ENCODE results near the gene FOCAD. TPM values are rescaled to one million over a fixed set of nuclear protein-coding genes. Genes with fewer than 3 reads are reported as not detected.

The FOCAD gene
- total and polyA plus RNA-seq, 4 donors, result 6.8 to 62.1 (median 27.9) TPM

DNA sequence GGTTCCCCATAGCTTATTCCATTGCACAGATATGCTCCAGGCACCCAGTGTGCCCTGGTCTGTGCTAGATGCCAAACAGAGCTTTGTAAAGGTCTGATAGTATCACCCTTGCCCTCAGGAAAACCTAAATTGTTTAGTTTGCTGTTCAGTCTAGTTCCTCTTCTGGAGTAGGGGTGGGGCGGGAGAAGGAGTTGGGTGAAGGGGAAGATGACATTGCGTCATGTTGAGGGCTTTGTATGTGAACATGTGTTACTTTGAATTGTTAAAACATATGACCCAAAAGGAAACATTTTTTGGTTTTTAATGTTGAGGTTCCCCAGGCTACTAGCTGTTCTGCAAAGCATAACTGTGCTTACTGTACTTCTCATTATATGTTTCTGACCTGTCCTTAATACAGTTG, 306.8 kb downstream of the FOCAD start:
- peak; percentile 25 for ATAC-seq (ENCODE audit: insufficient read depth, low FRiP score)
- Histone ChIP-seq H3K4me1 (ENCODE audit: control insufficient read depth in 5 of 5, insufficient read depth in 5 of 5, low read length in 5 of 5) (peaks cover 0 to 12% (median 0%) of the 10 kb centered on the region in 5 donors), H3K27me3 (ENCODE audit: control insufficient read depth in 3 of 3, insufficient read depth in 3 of 3, low read length in 2 of 3) (no peaks in the 10 kb centered on the region), H3K4me3 (no peak overlapping the region), H3K36me3 (ENCODE audit: control insufficient read depth in 4 of 4, insufficient read depth in 4 of 4, low read length in 4 of 4) (peaks cover 7 to 18% (median 12%) of the 10 kb centered on the region in 4 donors), H3K9ac (ENCODE audit: insufficient read depth in 1 of 2, low read length in 2 of 2) (no peak overlapping the region), H3K9me3 (ENCODE audit: control insufficient read depth in 4 of 4, insufficient read depth in 3 of 4, low read length in 3 of 4) (peaks cover 0 to 2% (median 0%) of the 10 kb centered on the region in 4 donors), H3K27ac (ENCODE audit: low read depth in 1 of 2, low read length in 1 of 2) (peak overlapping the region in 1 of 2 donors; percentile 64)
- 26 to 68% methylated on average over 2 of the region's 2 CpGs for WGBS, 2 donors
- TF ChIP-seq, protein P1, sequence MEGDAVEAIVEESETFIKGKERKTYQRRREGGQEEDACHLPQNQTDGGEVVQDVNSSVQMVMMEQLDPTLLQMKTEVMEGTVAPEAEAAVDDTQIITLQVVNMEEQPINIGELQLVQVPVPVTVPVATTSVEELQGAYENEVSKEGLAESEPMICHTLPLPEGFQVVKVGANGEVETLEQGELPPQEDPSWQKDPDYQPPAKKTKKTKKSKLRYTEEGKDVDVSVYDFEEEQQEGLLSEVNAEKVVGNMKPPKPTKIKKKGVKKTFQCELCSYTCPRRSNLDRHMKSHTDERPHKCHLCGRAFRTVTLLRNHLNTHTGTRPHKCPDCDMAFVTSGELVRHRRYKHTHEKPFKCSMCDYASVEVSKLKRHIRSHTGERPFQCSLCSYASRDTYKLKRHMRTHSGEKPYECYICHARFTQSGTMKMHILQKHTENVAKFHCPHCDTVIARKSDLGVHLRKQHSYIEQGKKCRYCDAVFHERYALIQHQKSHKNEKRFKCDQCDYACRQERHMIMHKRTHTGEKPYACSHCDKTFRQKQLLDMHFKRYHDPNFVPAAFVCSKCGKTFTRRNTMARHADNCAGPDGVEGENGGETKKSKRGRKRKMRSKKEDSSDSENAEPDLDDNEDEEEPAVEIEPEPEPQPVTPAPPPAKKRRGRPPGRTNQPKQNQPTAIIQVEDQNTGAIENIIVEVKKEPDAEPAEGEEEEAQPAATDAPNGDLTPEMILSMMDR (IDR thresholded peaks at IDR 0.05; ENCODE audit: control extremely low read depth, extremely low read depth), result no peak
- peak in 1 of 3 donors; percentile 23 for DNase-seq

DNA sequence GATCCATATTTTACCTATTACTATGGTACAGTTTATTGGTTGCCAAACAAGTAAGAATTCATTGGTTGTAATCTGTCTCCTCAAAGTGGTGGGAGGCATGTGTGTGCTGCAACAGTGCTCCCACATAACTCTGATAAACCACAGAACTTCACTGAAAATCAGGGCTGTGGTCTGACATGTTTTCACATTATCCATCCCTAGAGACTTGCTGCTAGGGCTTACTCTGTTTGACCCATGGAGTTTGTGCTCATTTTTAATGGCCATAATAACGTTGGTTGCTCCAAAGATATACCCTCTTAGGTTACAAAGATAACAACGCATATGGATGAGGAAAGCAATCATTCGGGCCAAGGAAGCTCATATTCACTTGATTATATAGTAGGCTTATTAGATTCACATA, 310.4 kb downstream of the FOCAD start:
- WGBS, 2 donors, result 89 to 91% methylated on average over 3 of the region's 3 CpGs
- no peak overlapping the region for H3K9ac ChIP-seq (ENCODE audit: insufficient read depth in 1 of 2, low read length in 2 of 2)
- peaks cover 5 to 14% (median 10%) of the 10 kb centered on the region in 4 donors for H3K36me3 ChIP-seq (ENCODE audit: control insufficient read depth in 4 of 4, insufficient read depth in 4 of 4, low read length in 4 of 4)
- DNase-seq (no peak), ATAC-seq (ENCODE audit: insufficient read depth, low FRiP score) (no peak)
- H3K27ac ChIP-seq (ENCODE audit: low read depth in 1 of 2, low read length in 1 of 2), result no peak overlapping the region
- no peaks in the 10 kb centered on the region for H3K27me3 ChIP-seq (ENCODE audit: control insufficient read depth in 3 of 3, insufficient read depth in 3 of 3, low read length in 2 of 3)
- TF ChIP-seq, protein P1 (IDR thresholded peaks at IDR 0.05; ENCODE audit: control extremely low read depth, extremely low read depth), result no peak
- no peaks in the 10 kb centered on the region for H3K9me3 ChIP-seq (ENCODE audit: control insufficient read depth in 4 of 4, insufficient read depth in 3 of 4, low read length in 3 of 4)
- H3K4me1 ChIP-seq (ENCODE audit: control insufficient read depth in 5 of 5, insufficient read depth in 5 of 5, low read length in 5 of 5), result peaks cover 0 to 12% (median 0%) of the 10 kb centered on the region in 5 donors
- H3K4me3 ChIP-seq, result no peak overlapping the region

DNA sequence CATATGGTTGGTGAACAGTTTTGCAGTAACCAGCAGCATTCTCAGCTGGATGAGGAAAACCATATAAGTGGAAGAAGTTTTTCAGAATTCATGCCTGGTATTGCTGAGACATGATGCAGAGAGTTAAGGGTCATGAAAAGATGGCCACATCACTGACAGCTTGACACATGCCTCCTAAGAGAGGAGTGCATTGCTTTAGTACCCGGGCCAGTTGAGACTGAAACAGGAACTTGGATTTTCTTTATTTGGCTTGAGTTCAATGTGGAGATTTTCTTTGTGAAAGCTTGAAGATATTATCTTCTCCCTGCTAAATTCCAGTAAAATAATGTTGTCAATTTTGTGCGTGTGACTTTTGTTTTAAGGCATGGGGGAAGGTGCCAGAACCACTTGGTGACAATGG, 311.6 kb downstream of the FOCAD start:
- Histone ChIP-seq H3K27ac (ENCODE audit: low read depth in 1 of 2, low read length in 1 of 2) (no peak overlapping the region), H3K4me3 (no peak overlapping the region), H3K27me3 (ENCODE audit: control insufficient read depth in 3 of 3, insufficient read depth in 3 of 3, low read length in 2 of 3) (no peaks in the 10 kb centered on the region), H3K4me1 (ENCODE audit: control insufficient read depth in 5 of 5, insufficient read depth in 5 of 5, low read length in 5 of 5) (peaks cover 0 to 5% (median 0%) of the 10 kb centered on the region in 5 donors), H3K9ac (ENCODE audit: insufficient read depth in 1 of 2, low read length in 2 of 2) (no peak overlapping the region), H3K9me3 (ENCODE audit: control insufficient read depth in 4 of 4, insufficient read depth in 3 of 4, low read length in 3 of 4) (no peaks in the 10 kb centered on the region), H3K36me3 (ENCODE audit: control insufficient read depth in 4 of 4, insufficient read depth in 4 of 4, low read length in 4 of 4) (peaks cover 3 to 10% (median 4%) of the 10 kb centered on the region in 4 donors)
- TF ChIP-seq, protein P1 (IDR thresholded peaks at IDR 0.05; ENCODE audit: control extremely low read depth, extremely low read depth), result no peak
- ATAC-seq (ENCODE audit: insufficient read depth, low FRiP score), result no peak
- no peak for DNase-seq
- 64 to 65% methylated on average over 2 of the region's 2 CpGs for WGBS, 2 donors

DNA sequence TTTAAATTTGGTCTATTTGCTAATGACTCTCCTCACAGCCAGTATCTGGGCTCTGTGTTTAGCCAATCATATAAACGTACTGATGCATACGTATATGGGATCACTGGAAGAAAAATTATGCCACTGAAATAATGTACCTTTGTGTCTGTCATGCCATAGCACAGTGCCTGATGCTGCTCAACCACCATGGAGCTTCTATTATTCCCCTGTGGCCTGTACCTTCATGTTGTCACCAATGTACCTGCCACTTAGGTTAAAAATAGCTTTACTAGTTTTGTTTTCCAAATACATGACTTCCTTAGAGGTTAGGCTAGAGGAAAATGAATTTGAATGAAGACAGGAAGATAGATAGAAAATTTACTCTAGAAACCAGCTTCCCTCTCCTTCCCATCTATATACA, 312.8 kb downstream of the FOCAD start:
- Histone ChIP-seq H3K9ac (ENCODE audit: insufficient read depth in 1 of 2, low read length in 2 of 2) (no peak overlapping the region), H3K27ac (ENCODE audit: low read depth in 1 of 2, low read length in 1 of 2) (no peak overlapping the region), H3K9me3 (ENCODE audit: control insufficient read depth in 4 of 4, insufficient read depth in 3 of 4, low read length in 3 of 4) (no peaks in the 10 kb centered on the region), H3K36me3 (ENCODE audit: control insufficient read depth in 4 of 4, insufficient read depth in 4 of 4, low read length in 4 of 4) (peaks cover 2 to 10% (median 3%) of the 10 kb centered on the region in 4 donors), H3K4me3 (no peak overlapping the region), H3K4me1 (ENCODE audit: control insufficient read depth in 5 of 5, insufficient read depth in 5 of 5, low read length in 5 of 5) (peaks cover 0 to 1% (median 0%) of the 10 kb centered on the region in 5 donors), H3K27me3 (ENCODE audit: control insufficient read depth in 3 of 3, insufficient read depth in 3 of 3, low read length in 2 of 3) (no peaks in the 10 kb centered on the region)
- TF ChIP-seq, protein P1 (IDR thresholded peaks at IDR 0.05; ENCODE audit: control extremely low read depth, extremely low read depth), result no peak
- DNase-seq (no peak), ATAC-seq (ENCODE audit: insufficient read depth, low FRiP score) (no peak)
- 92 to 95% methylated on average over 2 of the region's 2 CpGs for WGBS, 2 donors
